Activated CD4-positive, CD25-positive, alpha-beta regulatory T cell treated with anti-CD3 and anti-CD28 coated beads, Interleukin-2, amount 50 U/mL, for 16 hours (primary cell): Measurements from ENCODE around the gene TMEM248.
"Not testable (repeated sequence)": the region's sequence is repeated elsewhere in the genome, so short reads cannot be mapped to it uniquely, and the experiment has no call there.

Experiments used
- DNase-seq: peaks from one replicate; pipeline ENCODE4 v3.0.0-alpha.2; 2020; ENCODE audit warnings: low read depth, low spot score

Gene TMEM248

DNA sequence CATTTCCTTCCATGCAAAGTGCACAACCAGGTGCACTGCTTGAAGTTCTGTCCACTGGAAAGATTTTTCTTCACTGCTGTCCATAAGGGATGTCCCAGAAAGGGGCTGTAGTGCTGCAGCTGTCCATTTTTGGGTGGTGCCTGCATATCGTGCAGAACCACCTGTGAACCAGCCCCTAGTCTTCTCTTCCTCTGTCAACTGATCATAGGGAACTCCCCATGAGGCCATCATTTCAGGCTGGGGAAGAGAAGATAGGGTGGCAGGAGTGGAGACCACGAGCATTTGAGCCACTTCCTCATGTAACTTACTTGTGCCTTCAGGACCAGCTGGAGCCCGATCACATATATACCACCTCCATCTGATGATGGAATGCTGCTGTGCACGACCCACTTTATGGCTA, 12.4 kb upstream of the TMEM248 start:
- DNase-seq: not testable (repeated sequence)

DNA sequence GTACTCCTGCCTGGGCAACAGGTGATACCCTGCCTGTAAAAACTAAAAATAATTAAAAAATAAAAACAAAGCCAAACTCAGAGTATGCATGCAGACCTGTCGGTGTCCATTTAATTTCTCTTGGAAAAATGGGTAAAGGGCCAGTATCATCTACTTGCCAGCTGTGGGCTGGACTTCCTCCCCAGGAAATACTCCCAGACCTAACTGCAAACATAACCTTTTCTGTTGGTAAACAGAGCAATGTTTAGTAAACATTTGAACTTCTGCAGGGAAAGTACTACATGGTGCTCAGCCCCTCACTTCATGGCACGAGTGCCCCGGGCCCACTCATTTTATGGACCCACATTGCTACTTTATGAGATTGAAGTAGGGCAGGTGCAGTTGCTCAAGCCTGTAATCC, 10.2 kb upstream of the TMEM248 start:
- no peak for DNase-seq

DNA sequence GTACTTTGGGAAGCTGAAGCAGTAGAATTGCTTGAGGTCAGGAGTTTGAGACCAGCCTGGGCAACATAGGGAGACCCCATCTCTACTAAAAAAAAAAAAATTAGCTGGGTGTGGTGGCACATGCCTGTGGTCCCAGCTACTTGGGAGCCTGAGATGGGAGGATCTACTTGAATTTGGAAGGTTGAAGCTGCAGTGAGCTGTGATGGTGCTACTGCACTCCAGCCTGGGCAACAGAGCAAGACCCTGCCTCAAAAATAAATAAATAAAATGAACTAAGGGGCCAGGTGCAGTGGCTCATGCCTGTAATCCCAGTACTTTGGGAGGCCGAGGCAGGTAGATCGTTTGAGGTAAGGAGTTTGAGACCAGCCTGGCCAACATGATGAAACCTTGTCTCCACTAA, 9.8 kb upstream of the TMEM248 start:
- not testable (repeated sequence) for DNase-seq

DNA sequence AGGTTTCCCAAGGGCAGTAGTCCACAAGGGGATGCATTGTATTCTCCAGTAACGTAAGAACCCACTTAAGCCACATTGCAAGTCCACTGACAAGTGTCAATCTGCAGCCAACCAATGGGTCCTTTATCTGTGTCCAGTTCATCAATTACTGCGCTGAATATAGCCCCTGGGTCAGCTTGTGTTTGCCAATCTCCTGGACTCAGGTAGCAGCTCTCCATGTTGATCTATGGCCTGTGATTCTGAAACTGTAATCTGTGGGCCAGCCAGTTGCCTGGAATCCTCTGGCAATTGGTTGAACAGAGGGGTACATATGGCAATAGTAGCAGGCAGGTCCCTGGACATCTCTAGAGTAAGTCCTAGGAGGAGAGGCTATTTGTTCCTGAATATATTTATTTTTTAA, 8.8 kb upstream of the TMEM248 start:
- DNase-seq: no peak

DNA sequence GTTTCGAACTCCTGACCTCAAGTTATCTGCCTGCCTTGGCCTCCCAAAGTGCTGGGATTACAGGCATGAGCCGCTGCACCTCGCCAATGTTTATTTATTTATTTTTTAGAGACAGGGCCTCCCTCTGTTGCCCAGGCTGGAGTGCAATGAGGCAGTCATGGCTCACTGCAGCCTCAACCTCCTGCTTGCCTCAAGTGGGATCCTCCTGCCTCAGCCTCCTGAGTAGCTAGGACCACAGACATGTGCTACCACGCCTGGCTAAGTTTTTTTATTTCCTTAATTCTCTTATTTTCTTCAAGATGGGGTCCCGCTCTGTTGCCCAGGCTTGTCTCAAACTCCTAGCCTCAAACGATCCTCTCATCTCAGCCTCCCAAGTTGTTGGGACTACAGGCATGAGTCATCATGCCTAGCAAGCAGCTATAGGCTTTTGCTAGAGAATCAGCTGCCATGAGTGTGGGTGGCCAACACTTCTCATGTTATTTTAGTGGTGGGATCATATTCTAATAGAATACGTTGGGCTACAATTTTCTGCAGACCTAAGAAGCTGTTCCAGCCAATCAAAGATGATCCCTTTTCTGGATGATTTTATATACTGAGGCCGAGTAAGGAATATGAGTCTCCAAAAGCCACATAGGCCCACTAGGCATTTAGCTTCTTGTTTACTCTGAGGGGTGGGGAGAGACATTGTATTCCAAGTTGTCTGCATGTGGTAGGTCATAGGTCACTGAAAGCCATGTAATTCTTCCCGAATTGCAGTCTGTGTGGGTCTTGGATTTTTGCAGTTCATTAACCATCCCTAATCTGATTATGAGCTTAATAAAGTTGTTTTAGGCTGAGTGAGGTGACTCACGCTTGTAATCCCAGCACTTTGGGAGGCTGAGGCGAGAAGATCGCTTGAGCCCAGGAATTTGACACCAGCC, 7.6 kb upstream of the TMEM248 start:
- DNase-seq: no peak

DNA sequence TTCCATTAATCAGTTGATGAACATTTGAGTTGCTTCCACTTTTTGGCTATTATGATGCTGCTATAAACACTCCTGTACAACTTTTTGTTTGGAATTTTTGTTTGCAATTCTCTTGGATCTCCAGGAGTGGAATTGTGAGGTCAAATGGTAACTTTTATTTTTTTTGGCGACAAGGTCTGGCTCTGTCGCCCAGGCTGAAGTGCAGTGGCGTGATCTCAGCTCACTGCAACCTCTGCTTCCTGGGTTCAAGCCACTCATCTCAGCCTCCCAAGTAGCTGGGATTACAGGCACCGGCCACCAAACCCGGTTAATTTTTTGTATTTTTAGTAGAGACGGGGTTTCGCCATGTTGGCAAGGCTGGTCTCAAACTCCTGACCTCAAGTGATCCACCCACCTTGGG, 3.1 kb upstream of the TMEM248 start:
- not testable (repeated sequence) for DNase-seq

DNA sequence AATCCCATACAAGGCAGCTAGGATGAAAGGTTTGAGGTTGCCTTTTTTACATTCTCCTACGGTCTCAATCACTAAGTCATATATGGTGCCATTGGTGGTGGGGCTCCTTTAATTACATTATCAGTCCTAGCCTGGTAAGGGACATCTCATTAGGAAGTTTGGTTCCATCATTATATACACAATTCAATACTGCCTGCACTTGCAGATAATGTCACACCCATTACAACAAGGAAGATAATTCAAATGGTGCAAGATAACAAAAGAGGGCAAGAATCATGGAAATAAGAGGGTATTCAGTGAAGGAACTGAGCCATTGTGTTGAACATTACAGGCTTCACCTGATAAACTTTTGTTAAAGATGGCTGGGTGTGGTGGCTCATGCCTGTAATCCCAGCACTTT, 1.7 kb upstream of the TMEM248 start:
- DNase-seq: no peak

DNA sequence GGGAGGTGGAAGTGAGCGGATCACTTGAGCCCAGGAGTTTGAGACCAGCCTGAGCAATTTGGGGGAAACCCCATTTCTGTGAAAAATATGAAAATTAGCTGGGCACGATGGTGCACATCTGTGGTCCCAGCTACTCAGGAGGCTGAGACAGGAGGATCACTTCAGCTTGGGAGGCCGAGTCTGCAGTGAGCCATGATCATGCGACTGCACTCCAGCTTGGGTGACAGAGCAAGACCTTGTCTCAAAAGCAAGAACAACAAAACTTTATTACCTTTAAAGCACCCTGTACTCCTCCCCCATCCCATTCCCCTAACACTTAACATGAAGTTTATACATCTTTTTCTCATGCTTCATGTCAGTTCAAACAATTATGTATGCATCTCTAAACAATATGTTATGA, 1.3 kb upstream of the TMEM248 start:
- no peak for DNase-seq

DNA sequence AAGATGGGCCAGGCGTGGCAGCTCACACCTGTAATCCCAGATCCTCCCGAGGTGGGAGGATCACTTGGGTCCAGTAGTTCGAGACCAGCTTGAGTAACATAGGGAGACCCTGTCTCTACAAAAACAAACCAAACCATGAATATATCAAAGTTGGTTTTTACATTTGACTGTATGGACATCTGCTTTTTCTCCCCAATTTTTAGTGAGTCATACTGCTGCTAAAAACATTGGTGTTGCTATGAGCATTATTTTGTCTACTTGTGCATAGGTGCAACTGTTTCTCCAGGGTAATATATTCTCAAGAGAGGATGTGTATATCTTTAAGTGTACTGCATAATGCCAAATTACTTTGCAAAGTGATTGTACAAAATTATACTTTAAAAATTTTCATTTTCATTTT, 769 bp upstream of the TMEM248 start:
- DNase-seq: no peak

DNA sequence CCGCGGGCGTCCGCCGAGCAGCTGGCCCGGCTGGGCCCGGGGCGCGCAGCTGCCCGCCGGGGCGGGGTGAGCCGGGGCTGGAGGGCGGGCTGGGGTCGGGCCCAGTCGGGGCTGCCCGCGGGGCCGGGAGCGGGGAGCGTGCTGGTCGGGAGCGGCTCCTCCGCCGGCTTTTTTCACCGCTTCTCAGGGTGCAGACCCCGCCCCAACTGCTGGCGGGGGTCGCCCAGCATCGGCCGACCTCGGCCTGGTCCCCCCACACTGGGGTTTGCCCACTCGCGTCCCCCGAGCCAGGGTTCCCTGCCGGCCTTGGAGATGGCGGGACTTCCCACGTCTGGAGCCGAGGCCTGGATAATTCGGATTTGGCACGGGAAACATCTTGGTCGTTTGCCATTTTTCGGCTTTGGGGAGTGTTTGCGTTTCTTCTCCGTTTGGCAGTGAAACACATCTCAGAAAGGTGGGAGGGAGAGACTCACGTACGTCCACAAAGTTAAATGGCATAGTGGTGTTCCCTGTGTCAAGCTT, 432 bp downstream of the TMEM248 start:
- DNase-seq: no peak

DNA sequence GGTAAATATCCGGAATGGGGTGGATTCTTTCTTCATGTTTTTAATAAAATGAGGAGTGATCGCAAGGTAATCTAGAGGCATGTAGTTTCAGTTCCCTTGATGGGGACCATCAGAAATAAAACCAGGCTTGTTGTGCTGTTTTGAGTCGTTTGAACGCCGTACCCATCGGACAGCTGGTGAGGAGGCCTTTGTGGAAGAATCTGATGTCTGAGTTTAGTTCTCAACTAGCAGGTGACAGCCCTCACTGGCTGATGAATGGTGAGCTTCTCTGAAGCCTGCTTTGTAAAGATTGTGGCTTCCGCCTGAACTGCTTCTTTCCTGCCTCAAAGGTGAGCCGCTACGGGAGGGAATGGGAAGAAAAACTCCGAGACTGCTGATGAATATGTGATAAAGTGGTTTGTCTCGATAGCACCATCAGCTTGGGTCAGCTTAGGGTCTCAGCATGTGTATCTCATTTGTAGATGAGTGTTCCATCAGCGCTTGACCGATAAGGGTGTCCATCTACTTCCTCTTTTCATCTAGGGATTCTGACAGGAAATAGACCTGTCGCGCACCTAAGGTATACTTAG, 977 bp downstream of the TMEM248 start:
- DNase-seq: no peak

DNA sequence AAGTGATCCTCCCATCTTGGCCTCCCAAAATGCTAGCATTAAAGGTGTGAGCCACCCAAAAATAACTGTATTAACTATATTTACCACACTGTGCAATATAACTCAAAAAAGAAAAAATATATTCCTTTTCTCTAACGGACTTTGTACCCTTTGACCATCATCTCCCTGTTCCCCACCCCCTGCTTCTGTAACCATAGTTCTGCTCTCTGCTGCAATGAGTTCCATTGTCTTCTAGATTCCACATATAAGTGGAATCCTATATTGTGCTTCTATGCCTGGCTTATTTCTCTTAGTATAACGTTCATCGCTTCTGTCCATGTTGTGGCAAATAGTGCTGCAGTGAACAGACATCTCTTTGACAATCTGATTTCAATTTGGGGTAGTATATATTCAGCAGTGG, 4.2 kb downstream of the TMEM248 start:
- no peak for DNase-seq

DNA sequence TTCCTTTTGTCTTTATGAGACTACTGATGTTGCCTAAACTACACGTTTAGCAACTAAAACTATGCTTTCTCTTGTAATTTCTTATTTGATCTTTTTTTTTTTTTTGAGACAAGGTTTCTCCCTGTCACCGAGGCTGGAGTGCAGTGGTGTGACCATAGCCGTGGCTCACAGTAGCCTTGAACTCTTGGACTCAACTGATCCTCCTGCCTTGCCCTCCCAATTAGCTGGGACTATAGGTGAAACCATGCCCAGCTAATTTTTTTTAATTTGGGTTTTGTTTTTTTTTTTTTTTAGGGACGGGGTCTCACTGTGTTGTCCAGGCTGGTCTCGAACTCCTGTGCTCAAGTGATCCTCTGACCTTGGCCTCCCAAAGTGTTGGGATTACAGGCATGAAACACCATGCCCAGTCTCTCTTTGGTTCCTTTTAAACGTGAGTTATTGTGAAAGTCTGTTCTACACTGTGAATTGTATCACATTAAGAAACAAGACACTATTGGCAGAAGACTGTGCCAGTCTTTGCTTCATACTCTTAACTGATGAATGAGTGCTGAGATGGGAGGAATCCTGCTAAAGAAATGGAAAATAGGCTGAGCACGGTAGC, 6.4 kb downstream of the TMEM248 start:
- no peak for DNase-seq

DNA sequence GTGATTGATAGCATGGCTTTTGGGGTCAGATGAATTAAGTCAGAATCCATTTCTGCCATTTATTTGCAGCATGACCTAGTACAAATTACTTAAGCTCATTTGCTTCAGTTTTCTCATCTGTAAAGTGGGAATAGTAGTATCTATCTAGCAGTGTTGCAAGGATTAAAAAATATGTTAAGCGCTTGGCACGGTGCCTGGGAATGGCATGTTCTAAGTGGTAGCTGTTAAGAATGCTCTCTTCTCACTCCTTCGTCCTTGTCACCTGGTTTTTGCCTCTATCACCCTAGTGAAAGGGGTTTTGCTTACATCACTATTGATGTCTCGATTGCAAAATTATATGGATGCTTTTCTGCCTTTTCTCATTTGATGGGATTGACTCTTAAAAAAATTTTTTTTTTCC, 7.4 kb downstream of the TMEM248 start:
- no peak for DNase-seq

DNA sequence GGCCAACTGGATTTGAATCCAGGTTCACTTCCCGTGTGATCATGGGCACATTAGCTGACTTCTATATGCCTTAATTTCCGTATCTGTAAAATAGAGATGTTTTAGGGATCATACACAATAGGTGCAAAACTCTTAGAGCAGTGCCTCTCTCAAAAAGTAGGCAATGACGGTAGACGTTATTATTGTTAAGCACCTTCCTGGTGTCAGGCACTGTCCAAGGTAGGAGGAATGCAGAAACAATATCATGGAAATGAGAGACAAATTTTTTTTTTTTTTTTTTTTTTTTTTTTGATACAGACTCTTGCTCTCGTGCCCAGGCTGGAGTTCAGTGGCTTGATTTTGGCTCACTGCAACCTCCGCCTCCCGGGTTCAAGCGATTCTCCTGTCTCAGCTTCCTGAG, 8.1 kb downstream of the TMEM248 start:
- DNase-seq: no peak

DNA sequence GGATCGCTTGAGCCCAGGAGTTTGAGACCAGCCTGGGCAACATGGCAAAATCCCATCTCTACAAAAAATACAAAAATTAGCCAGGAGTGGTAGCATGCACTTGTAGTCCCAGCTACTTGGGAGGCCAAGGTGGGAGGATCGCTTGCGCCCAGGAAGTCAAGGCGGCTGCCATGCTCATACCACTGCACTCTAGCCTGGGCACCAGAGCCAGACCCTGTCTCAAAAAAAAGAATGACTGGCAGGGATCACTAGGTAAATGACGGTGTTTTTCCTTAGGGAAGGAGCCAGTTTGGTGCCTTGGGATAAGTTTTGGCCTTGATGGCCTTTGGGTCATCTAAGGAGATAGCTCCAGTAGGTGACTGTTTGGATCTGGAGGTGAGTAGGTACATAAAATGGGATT, 8.9 kb downstream of the TMEM248 start:
- no peak for DNase-seq

DNA sequence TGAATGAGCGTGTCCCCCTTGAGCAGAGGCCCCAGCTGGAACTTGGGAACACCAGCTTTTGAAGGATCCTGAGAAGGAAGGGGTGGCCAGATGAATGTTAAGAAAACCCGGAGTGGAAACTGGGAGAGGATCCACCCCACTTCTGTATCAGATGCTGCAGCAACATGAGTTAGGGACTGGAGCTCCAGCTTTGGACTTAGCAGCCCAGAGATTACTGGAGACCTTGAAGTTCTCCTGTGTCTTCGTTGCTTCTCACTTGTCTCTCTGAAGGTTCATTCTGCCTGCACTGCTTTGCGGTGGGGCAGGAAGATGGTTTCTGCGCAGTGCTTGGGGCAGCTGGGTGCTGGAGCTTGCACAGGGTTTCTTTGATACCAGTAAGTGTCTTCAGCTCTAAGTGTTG, 9.3 kb downstream of the TMEM248 start:
- DNase-seq: no peak

DNA sequence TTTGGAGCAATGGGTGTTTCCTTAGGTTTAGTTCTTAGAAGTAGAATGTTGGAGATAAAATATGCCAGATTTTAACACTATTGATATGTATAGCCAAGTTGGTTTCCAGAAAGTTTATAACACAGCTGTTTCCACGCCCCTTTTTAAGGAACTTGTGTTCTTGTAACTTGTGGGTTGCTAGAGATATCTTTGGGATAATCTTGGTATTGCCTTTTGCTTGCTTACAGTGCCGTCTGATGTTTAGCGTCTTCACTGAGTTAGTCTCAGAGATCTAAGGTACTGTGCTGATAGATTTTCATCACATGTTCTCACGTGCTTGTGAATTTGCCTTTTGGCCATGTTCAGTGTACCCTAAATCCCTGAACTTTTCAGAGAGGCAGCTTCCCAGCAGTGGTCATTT, 12.4 kb downstream of the TMEM248 start:
- no peak for DNase-seq

DNA sequence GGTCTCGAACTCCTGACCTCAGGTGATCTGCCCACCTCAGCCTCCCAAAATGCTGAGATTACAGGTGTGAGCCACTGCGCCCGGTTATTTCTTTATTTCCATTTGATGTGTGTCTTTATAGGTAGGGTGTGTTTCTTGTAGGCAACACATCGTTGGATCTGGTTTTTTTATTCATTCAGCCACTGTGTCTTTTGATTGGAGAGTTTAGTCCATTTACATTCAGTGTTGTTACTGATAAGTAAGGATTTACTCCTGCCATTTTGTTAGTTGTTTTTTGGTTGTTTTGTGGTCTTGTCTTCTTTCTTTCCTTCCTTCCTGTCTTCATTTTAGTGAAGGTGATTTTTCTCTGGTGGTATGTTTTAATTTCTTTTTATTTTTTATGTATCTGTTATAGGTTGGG, 16.9 kb downstream of the TMEM248 start:
- no peak for DNase-seq

DNA sequence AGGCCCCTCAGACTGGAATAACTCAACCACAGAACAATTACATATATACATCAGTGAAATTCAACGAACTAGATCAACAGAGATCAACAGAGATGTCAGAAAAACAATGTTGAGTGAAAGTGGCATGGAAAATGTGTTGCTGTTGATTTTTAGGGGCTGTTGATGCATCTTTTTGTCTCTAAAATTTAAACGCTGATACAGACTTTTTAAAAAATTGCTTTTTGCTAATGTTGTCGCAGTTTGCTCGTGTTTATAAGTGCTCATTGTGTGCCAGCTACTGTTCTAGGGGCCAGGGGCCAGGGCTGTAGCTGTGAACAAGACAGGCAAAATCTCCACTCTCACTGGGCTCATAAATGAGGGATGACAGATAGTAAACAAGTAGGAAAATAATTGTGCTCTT, 18.3 kb downstream of the TMEM248 start:
- no peak for DNase-seq

DNA sequence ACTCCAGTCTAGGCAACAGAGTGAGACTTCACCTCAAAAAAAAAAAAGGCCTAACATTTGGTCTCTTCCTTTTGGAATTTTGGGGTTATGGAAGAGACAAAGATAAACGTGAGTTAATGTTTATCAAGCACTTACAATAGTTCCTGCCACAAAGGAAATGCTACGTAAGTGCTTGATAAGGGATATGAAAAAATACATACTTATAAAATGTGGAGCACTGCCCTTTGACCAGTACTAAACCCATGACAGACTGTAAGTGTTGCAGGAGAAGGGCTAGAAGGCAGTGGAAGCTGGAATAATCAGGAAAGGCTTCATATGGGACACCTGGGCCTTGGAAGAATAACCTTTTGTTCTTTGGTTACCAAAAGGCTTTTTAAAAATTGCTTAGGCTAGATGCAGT, 25.5 kb downstream of the TMEM248 start:
- no peak for DNase-seq

DNA sequence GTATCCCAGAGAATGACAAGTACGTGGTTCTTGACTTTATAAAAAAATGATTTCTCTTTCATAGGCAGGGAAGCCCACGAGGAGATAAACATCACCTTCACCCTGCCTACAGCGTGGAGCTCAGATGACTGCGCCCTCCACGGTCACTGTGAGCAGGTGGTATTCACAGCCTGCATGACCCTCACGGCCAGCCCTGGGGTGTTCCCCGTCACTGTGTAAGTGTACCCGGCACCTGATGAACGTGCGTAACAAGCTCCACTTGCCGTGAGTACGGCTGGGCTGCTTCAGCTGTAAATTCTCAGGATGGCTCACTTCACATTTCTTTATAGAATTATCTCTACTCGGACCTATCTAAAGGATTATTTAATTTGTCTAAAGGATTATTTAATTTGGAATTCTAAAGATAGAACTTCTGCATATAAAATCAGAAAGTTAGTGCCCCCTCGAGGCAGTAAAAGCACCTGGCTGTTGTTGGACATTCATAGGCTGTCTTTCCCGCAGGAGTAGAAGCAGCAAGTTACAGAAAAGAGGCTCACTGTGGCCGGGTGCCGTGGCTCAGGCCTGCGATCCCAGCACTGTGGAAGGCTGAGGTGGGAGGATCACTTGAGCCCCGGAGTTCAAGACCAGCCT, 27.6 kb downstream of the TMEM248 start:
- DNase-seq: no peak
